SK-N-SH treated with all-trans-retinoic acid at 6 μM for 48 hours (cell line): ENCODE measurements around the gene SPART.

Experiments used
- GLIS3 ChIP-seq: fragments of 250-450 bp; sonication (Bioruptor Pico); IDR thresholded peaks from 2 replicates; pipeline ENCODE4 v1.5.0; 2020; ENCODE audit warnings: mild to moderate bottlenecking, moderate library complexity
- PPARA ChIP-seq: fragments of 250-450 bp; sonication (Bioruptor Pico); IDR thresholded peaks from 2 replicates; pipeline ENCODE4 v1.5.0; 2020; ENCODE audit warnings: mild to moderate bottlenecking, borderline replicate concordance
- RARB ChIP-seq: fragments of 250-450 bp; sonication (Bioruptor Pico); IDR thresholded peaks from 2 replicates; pipeline ENCODE4 v1.8.0; 2021; ENCODE audit warnings: mild to moderate bottlenecking, moderate library complexity
- TSHZ2 ChIP-seq: fragments of 250-450 bp; sonication (Bioruptor Pico); IDR thresholded peaks from 2 replicates; pipeline ENCODE4 v1.5.0; 2020; ENCODE audit warnings: mild to moderate bottlenecking, moderate library complexity
- ZNF565 ChIP-seq: fragments of 450-650 bp; formaldehyde crosslinking; conservative IDR thresholded peaks from 2 replicates; pipeline ENCODE4 v1.5.0; 2020; ENCODE audit warnings: low read depth, mild to moderate bottlenecking, moderate library complexity
- TF ChIP-seq, protein P1 (sequence below): fragments of 250-450 bp; sonication (Bioruptor Pico); IDR thresholded peaks from 2 replicates; pipeline ENCODE4 v1.5.1; 2020; ENCODE audit warnings: low read depth, mild to moderate bottlenecking, moderate library complexity
- TF ChIP-seq, protein P2 (sequence below): fragments of 250-450 bp; sonication (Bioruptor Pico); IDR thresholded peaks from 2 replicates; pipeline ENCODE4 v1.8.0; 2020; ENCODE audit warnings: mild to moderate bottlenecking, moderate library complexity, borderline replicate concordance

DNA sequence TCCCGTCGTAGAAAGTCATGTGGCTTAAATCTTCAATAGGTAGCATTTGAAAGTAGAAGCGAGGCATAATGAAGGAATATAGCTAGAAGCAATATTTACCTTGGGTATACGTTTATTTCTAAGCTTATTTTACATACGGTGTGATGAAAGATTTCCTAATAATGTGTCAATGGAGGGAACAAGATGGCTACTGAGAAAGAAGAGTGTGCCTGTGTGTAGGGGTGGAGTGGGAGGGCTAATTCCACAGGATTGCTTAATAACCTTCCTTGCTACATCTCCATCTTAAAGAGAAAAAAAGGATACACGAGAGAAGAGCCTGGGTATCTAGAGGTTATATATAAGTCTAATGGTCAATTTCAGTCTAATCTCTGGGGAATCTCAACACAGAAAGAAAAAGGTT is 2.0 kb downstream of the SPART start:
- TF ChIP-seq, protein P1, sequence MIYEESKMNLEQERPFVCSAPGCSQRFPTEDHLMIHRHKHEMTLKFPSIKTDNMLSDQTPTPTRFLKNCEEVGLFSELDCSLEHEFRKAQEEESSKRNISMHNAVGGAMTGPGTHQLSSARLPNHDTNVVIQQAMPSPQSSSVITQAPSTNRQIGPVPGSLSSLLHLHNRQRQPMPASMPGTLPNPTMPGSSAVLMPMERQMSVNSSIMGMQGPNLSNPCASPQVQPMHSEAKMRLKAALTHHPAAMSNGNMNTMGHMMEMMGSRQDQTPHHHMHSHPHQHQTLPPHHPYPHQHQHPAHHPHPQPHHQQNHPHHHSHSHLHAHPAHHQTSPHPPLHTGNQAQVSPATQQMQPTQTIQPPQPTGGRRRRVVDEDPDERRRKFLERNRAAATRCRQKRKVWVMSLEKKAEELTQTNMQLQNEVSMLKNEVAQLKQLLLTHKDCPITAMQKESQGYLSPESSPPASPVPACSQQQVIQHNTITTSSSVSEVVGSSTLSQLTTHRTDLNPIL (CRISPR knock-in tag) = no peak
- TF ChIP-seq TSHZ2 (CRISPR knock-in tag) (no peak), RARB (CRISPR knock-in tag) (no peak), ZNF565 (CRISPR knock-in tag) (no peak), PPARA (no peak), GLIS3 (CRISPR knock-in tag) (no peak)
- TF ChIP-seq, protein P2, sequence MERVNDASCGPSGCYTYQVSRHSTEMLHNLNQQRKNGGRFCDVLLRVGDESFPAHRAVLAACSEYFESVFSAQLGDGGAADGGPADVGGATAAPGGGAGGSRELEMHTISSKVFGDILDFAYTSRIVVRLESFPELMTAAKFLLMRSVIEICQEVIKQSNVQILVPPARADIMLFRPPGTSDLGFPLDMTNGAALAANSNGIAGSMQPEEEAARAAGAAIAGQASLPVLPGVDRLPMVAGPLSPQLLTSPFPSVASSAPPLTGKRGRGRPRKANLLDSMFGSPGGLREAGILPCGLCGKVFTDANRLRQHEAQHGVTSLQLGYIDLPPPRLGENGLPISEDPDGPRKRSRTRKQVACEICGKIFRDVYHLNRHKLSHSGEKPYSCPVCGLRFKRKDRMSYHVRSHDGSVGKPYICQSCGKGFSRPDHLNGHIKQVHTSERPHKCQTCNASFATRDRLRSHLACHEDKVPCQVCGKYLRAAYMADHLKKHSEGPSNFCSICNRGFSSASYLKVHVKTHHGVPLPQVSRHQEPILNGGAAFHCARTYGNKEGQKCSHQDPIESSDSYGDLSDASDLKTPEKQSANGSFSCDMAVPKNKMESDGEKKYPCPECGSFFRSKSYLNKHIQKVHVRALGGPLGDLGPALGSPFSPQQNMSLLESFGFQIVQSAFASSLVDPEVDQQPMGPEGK (CRISPR knock-in tag) = no peak
